ENCODE data around the gene LHPP. TPM values are rescaled to one million over a fixed set of nuclear protein-coding genes. Genes with fewer than 3 reads are reported as not detected.

Gene LHPP
- total and polyA plus RNA-seq, 4 donors, result 11.5 to 22.0 (median 18.6) TPM

DNA sequence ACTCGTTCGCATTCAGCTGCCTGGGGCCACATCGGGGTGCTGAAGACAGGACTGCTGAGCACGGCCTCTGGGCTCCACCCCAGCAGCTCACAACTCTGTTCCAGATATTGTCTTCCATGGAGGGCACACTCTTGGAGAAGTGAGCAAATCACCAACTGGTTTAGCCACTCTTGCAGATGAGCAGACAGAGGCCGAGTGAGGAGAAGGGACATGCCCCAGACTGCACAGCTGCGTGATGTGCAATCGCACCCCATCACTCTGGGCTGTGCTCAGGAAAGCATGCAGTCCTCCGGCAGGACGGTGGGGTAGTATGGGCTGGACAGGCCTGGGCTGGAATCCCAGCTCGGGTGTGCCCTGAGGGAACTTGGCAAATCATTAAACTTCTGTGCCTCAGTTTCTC lies 170.9 kb downstream of the LHPP start:
- Histone ChIP-seq H3K4me3 (ENCODE audit: low read length in 2 of 2) (no peak overlapping the region), H3K27ac (ENCODE audit: low read depth in 1 of 2, low read length in 2 of 2) (no peak overlapping the region), H3K9me3 (ENCODE audit: control insufficient read depth, low read length) (no peaks in the 10 kb centered on the region), H3K36me3 (ENCODE audit: control insufficient read depth in 1 of 2, insufficient read depth in 2 of 2, low read length in 1 of 2) (no peaks in the 10 kb centered on the region), H3K27me3 (ENCODE audit: control insufficient read depth in 1 of 2, insufficient read depth in 2 of 2, low read length in 1 of 2) (no peaks in the 10 kb centered on the region), H3K4me1 (ENCODE audit: control insufficient read depth in 1 of 2, insufficient read depth in 2 of 2, low read length in 2 of 2) (no peaks in the 10 kb centered on the region)
- ATAC-seq (ENCODE audit: low FRiP score) (no peak), DNase-seq (no peak)
- WGBS, 2 donors, result 44 to 51% methylated on average over 10 of the region's 10 CpGs
- intact Hi-C loops (cut with DNase I), result loop anchor here in 1 of 2 donors (5.0 kb wide), 1 partner anchor 110 kb away; the partner anchor contains the start of gene FAM53B

DNA sequence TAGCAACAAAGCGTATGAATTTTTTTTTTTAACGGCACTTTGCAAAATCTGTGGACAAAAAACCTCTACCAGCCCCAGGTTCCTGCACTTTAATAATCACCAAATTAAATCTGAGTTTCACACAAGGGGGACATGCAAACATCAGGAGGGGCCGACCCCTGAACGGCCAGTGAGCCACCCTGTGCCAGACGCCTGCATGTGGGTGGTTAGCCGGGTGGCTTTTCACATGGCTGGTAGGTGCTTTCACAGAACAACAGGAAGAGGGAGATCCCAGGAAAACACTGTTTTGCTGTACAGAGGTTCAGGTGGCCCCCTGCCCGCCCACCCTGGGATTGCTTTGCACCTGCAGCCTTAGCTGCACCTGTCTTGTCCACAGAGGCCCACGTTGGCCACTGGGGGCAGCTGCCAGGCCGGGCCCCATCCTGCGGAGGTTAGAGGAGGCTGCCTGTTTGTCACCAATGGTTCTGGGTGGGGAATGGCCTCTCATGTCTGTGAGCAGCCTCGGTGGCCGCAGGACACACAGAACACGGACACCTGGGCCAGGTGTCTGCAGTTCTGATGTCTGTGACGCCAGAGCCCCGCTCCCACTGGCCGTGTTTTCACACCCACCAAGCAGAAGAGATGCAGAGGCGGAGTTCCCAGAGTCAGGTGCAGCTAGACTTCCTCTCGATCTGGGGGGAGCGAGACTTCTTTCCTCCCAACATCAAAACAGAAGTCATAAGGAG lies 174.8 kb downstream of the LHPP start:
- intact Hi-C loops (cut with DNase I), result no loop called here
- no peak overlapping the region for H3K4me3 ChIP-seq (ENCODE audit: low read length in 2 of 2)
- no peaks in the 10 kb centered on the region for H3K27me3 ChIP-seq (ENCODE audit: control insufficient read depth in 1 of 2, insufficient read depth in 2 of 2, low read length in 1 of 2)
- H3K27ac ChIP-seq (ENCODE audit: low read depth in 1 of 2, low read length in 2 of 2), result no peak overlapping the region
- no peaks in the 10 kb centered on the region for H3K36me3 ChIP-seq (ENCODE audit: control insufficient read depth in 1 of 2, insufficient read depth in 2 of 2, low read length in 1 of 2)
- ATAC-seq (ENCODE audit: low FRiP score), result no peak
- no peaks in the 10 kb centered on the region for H3K4me1 ChIP-seq (ENCODE audit: control insufficient read depth in 1 of 2, insufficient read depth in 2 of 2, low read length in 2 of 2)
- WGBS, 2 donors, result 91% methylated on average over 19 of the region's 19 CpGs
- H3K9me3 ChIP-seq (ENCODE audit: control insufficient read depth, low read length), result no peaks in the 10 kb centered on the region
- DNase-seq, result no peak

DNA sequence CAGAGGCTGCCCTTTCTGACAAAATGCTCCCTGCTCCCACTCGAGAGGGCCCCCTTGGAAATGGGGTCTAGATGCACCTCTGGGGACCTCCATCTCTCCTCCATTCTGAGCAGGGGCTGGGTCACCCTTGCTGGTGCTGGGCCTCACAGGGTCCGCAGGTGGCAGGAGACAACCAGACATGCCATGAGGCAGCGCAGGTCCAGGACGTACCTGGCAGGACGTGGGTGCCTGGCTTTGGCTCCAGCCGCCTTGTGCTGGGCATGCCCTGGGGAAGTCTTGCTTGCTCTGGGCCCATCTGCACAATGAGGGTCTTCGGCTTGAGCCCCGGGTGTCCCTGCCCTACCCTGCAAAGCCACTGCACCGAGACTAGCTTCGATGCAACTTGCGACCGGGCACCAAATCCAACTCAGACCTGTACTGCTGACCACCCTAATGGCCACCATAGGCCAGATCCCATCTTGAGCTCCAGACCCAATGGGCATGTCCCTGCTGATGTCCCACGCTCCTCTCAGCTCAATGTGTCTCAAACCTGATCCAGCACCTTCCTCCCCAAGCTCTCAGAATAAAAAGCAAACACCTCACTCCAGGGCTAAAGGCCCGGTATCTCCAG lies 175.6 kb downstream of the LHPP start:
- Histone ChIP-seq H3K9me3 (ENCODE audit: control insufficient read depth, low read length) (no peaks in the 10 kb centered on the region), H3K4me3 (ENCODE audit: low read length in 2 of 2) (no peak overlapping the region), H3K27me3 (ENCODE audit: control insufficient read depth in 1 of 2, insufficient read depth in 2 of 2, low read length in 1 of 2) (no peaks in the 10 kb centered on the region), H3K27ac (ENCODE audit: low read depth in 1 of 2, low read length in 2 of 2) (no peak overlapping the region), H3K36me3 (ENCODE audit: control insufficient read depth in 1 of 2, insufficient read depth in 2 of 2, low read length in 1 of 2) (no peaks in the 10 kb centered on the region), H3K4me1 (ENCODE audit: control insufficient read depth in 1 of 2, insufficient read depth in 2 of 2, low read length in 2 of 2) (no peaks in the 10 kb centered on the region)
- intact Hi-C loops (cut with DNase I), result no loop called here
- no peak for ATAC-seq (ENCODE audit: low FRiP score)
- 97% methylated on average over 14 of the region's 14 CpGs for WGBS, 2 donors
- DNase-seq, result no peak

DNA sequence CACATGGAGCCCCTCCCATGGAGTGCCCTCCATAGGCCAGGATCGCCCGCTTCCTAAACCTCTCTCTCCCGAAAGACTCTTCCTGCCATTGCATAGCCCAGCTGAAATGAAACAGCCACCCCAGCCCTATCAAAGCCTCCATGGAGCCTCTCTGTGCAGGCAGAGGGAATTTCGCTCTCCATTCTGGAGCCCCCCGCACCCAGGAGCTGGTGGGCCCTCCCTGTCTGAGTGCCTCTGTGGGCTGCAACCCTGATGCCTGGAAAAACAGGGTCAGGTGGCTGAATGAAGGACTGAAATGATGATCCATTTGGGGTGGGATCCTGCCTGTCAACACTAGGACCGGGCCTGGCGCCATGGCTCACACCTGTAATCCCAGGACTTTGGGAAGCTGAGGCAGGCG lies 176.1 kb downstream of the LHPP start:
- no peak overlapping the region for H3K27ac ChIP-seq (ENCODE audit: low read depth in 1 of 2, low read length in 2 of 2)
- H3K27me3 ChIP-seq (ENCODE audit: control insufficient read depth in 1 of 2, insufficient read depth in 2 of 2, low read length in 1 of 2), result no peaks in the 10 kb centered on the region
- H3K4me1 ChIP-seq (ENCODE audit: control insufficient read depth in 1 of 2, insufficient read depth in 2 of 2, low read length in 2 of 2), result no peaks in the 10 kb centered on the region
- WGBS, 2 donors, result 98 to 99% methylated on average over 8 of the region's 8 CpGs
- ATAC-seq (ENCODE audit: low FRiP score) (no peak), DNase-seq (no peak)
- no peaks in the 10 kb centered on the region for H3K9me3 ChIP-seq (ENCODE audit: control insufficient read depth, low read length)
- no peaks in the 10 kb centered on the region for H3K36me3 ChIP-seq (ENCODE audit: control insufficient read depth in 1 of 2, insufficient read depth in 2 of 2, low read length in 1 of 2)
- H3K4me3 ChIP-seq (ENCODE audit: low read length in 2 of 2), result no peak overlapping the region
- intact Hi-C loops (cut with DNase I), result no loop called here

DNA sequence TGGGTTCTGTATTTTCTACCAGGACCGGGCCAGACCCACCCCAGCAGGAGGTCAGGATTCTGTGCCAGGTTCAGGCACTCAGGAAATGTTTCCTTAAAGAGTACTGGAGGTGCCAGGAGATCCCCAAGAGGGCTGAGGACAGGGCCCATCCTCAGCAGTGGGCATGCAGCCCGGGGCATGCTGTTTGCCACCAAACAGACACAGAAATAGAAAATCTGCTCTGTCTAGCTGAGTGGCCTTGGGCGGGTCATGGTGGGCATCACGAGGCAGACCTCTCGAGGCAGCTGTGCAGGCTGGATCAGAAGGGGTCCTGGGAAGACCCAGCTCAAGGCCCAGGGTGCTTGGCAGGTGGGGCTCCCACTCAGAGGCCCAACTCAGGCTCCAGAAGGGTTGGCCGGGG lies 177.6 kb downstream of the LHPP start:
- ATAC-seq (ENCODE audit: low FRiP score), result no peak
- no peaks in the 10 kb centered on the region for H3K4me1 ChIP-seq (ENCODE audit: control insufficient read depth in 1 of 2, insufficient read depth in 2 of 2, low read length in 2 of 2)

DNA sequence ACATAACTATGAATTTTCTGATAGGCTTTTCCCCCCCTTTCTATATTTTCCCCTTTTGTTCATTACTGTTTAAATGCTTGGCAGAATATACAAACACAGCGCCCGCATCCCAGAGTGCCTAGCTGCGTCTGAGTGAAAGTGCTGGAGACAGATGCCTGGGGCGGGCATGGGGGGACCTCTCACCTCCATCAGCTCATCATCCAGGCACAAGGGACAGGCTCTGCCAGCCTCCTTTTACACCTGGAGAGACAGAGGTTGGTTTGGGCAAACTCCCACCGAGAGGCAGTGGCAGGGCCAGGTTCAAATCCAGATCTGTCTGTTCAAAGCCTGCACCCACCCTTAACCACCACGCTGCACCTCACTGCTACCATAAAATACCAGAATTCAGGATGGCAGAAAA lies 178.0 kb downstream of the LHPP start:
- no peaks in the 10 kb centered on the region for H3K4me1 ChIP-seq (ENCODE audit: control insufficient read depth in 1 of 2, insufficient read depth in 2 of 2, low read length in 2 of 2)
- H3K4me3 ChIP-seq (ENCODE audit: low read length in 2 of 2), result no peak overlapping the region
- intact Hi-C loops (cut with DNase I), result no loop called here
- no peak overlapping the region for H3K27ac ChIP-seq (ENCODE audit: low read depth in 1 of 2, low read length in 2 of 2)
- H3K9me3 ChIP-seq (ENCODE audit: control insufficient read depth, low read length), result no peaks in the 10 kb centered on the region
- no peaks in the 10 kb centered on the region for H3K36me3 ChIP-seq (ENCODE audit: control insufficient read depth in 1 of 2, insufficient read depth in 2 of 2, low read length in 1 of 2)
- no peak for ATAC-seq (ENCODE audit: low FRiP score)
- 94 to 96% methylated on average over 6 of the region's 6 CpGs for WGBS, 2 donors
- DNase-seq, result no peak
- no peaks in the 10 kb centered on the region for H3K27me3 ChIP-seq (ENCODE audit: control insufficient read depth in 1 of 2, insufficient read depth in 2 of 2, low read length in 1 of 2)

More for the DNA sequence above, 177.6 kb downstream of the LHPP start:
- Histone ChIP-seq H3K9me3 (ENCODE audit: control insufficient read depth, low read length) (no peaks in the 10 kb centered on the region), H3K36me3 (ENCODE audit: control insufficient read depth in 1 of 2, insufficient read depth in 2 of 2, low read length in 1 of 2) (no peaks in the 10 kb centered on the region), H3K4me3 (ENCODE audit: low read length in 2 of 2) (no peak overlapping the region), H3K27me3 (ENCODE audit: control insufficient read depth in 1 of 2, insufficient read depth in 2 of 2, low read length in 1 of 2) (no peaks in the 10 kb centered on the region), H3K27ac (ENCODE audit: low read depth in 1 of 2, low read length in 2 of 2) (no peak overlapping the region)
- DNase-seq, result no peak
- 72 to 77% methylated on average over 6 of the region's 6 CpGs for WGBS, 2 donors
- intact Hi-C loops (cut with DNase I), result no loop called here

DNA sequence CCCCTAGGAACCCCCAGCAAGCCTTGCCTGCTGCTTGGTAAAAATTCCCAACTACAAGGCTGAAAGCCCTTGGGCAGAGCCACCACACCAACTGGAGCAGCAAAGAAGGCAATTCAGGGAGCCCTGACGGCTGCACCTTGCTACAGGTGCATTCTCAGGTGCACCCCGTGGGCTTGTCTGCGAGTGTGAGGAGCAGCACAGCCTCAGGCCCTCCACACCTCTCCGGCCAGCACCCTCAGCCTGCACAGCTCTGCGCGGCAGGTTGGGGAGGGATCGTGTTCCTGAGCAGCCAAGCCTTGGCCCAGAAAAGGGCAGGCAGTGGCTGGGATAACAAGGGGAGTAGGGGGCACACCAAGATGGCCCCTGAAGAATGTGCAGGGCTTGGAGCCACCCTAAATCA lies 178.4 kb downstream of the LHPP start:
- DNase-seq, result no peak
- Histone ChIP-seq H3K4me3 (ENCODE audit: low read length in 2 of 2) (no peak overlapping the region), H3K27ac (ENCODE audit: low read depth in 1 of 2, low read length in 2 of 2) (no peak overlapping the region), H3K9me3 (ENCODE audit: control insufficient read depth, low read length) (no peaks in the 10 kb centered on the region), H3K36me3 (ENCODE audit: control insufficient read depth in 1 of 2, insufficient read depth in 2 of 2, low read length in 1 of 2) (no peaks in the 10 kb centered on the region), H3K4me1 (ENCODE audit: control insufficient read depth in 1 of 2, insufficient read depth in 2 of 2, low read length in 2 of 2) (no peaks in the 10 kb centered on the region), H3K27me3 (ENCODE audit: control insufficient read depth in 1 of 2, insufficient read depth in 2 of 2, low read length in 1 of 2) (no peaks in the 10 kb centered on the region)
- ATAC-seq (ENCODE audit: low FRiP score), result no peak
- WGBS, 2 donors, result 93 to 94% methylated on average over 7 of the region's 7 CpGs
- intact Hi-C loops (cut with DNase I), result no loop called here

DNA sequence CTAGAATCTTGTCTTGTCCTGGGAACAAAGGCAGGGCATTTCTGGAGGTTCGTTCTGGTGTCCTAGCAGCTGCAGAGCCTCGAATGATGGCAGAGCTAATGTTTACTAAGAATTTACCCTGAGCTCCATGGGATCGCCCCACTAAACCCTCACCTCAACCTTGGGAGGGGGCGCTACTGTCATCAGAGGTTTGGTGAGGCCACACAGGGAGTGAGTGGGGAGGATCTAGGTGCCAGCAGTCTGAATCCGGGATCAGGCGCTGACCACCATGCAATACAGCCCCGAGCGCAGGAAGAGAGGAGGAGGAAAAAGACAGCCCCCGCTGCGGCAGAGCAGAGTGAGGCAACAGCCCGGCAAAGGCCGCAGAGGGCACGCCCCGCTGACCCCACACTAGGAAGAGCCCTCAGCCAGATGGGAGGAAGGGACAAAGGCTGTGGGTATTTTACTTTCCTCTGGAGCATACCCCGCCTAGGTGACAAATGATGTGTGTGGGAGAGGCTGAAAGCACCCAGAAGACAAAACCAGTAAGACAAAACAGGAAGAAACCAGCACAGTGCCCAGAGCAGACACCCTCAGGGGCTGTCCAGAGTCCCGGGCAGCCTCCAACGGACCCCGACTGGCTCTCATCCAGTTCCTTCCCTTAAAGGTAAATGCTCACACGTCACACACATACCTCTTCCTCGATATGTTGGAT lies 179.1 kb downstream of the LHPP start:
- Histone ChIP-seq H3K36me3 (ENCODE audit: control insufficient read depth in 1 of 2, insufficient read depth in 2 of 2, low read length in 1 of 2) (no peaks in the 10 kb centered on the region), H3K9me3 (ENCODE audit: control insufficient read depth, low read length) (no peaks in the 10 kb centered on the region), H3K4me3 (ENCODE audit: low read length in 2 of 2) (no peak overlapping the region), H3K27me3 (ENCODE audit: control insufficient read depth in 1 of 2, insufficient read depth in 2 of 2, low read length in 1 of 2) (no peaks in the 10 kb centered on the region), H3K4me1 (ENCODE audit: control insufficient read depth in 1 of 2, insufficient read depth in 2 of 2, low read length in 2 of 2) (no peaks in the 10 kb centered on the region), H3K27ac (ENCODE audit: low read depth in 1 of 2, low read length in 2 of 2) (no peak overlapping the region)
- intact Hi-C loops (cut with DNase I), result no loop called here
- DNase-seq (no peak), ATAC-seq (ENCODE audit: low FRiP score) (no peak)
- 61 to 69% methylated on average over 20 of the region's 20 CpGs for WGBS, 2 donors

All from aorta (tissue), 5 donors.